Keratinocyte (primary cell): ENCODE results near the gene C1QC.

Experiments
- CTCF ChIP-seq, 3 experiments: IDR thresholded peaks in 1 of 3; conservative IDR thresholded peaks in 1 of 3; optimal IDR thresholded peaks in 1 of 3; 2 replicates in 2 of 3; 3 replicates in 1 of 3; pipeline versions ENCODE3 to v1.5.1; 2011; ENCODE audit warnings: low read length in 3 of 3, mild to moderate bottlenecking in 3 of 3, moderate library complexity in 2 of 3, control low read depth in 1 of 3, inconsistent platforms in 1 of 3; ENCODE audit not compliant: insufficient read depth in 2 of 3; ENCODE audit errors: extremely low read depth in 1 of 3
- EZH2 ChIP-seq: IDR thresholded peaks from one replicate; pipeline ENCODE4 v1.6.1; 2012; ENCODE audit warnings: inconsistent platforms, mild to moderate bottlenecking, low read length, moderate library complexity

- TF ChIP-seq CTCF (optimal IDR thresholded peaks at IDR 0.05 in 1 of 3, IDR thresholded peaks at IDR 0.05 in 1 of 3, conservative IDR thresholded peaks at IDR 0.05 in 1 of 3; ENCODE audit: extremely low read depth in 1 of 3, insufficient read depth in 2 of 3, low read length in 3 of 3), result no peak
- TF ChIP-seq EZH2, result no peak
These were observed 19.6 kb downstream of the C1QC start for GRCh38 chr1:22662986-22663408.
